Liver (tissue), 3 donors: ENCODE results near the gene GABRR1.

Experiments
- ATF3 ChIP-seq: IDR thresholded peaks from 2 replicates; pipeline ENCODE4 v1.6.1; 2016; ENCODE audit warnings: antibody characterized with exemption
- CTCF ChIP-seq: fragments of 150-350 bp; IDR thresholded peaks from 2 replicates; pipeline ENCODE4 v1.5.1; 2017; ENCODE audit warnings: improper control_type of control experiment, low read depth, low read length; ENCODE audit not compliant: missing input control
- EGR1 ChIP-seq, 2 donors: IDR thresholded peaks; 2 replicates each; pipeline ENCODE4 v1.6.1; 2016 to 2018; ENCODE audit warnings: antibody characterized with exemption in 2 of 2, low read depth in 2 of 2
- REST ChIP-seq: IDR thresholded peaks from 2 replicates; pipeline ENCODE4 v1.6.1; 2016; ENCODE audit warnings: antibody characterized with exemption, mild to moderate bottlenecking
- TAF1 ChIP-seq: conservative IDR thresholded peaks from 2 replicates; pipeline ENCODE4 v1.6.1; 2016; ENCODE audit warnings: antibody characterized with exemption, mild to moderate bottlenecking
- ZBTB33 ChIP-seq: IDR thresholded peaks from 2 replicates; pipeline ENCODE4 v1.6.1; 2016; ENCODE audit warnings: antibody characterized with exemption
- donor health status: healthy.
- donor health status: healthy.

DNA sequence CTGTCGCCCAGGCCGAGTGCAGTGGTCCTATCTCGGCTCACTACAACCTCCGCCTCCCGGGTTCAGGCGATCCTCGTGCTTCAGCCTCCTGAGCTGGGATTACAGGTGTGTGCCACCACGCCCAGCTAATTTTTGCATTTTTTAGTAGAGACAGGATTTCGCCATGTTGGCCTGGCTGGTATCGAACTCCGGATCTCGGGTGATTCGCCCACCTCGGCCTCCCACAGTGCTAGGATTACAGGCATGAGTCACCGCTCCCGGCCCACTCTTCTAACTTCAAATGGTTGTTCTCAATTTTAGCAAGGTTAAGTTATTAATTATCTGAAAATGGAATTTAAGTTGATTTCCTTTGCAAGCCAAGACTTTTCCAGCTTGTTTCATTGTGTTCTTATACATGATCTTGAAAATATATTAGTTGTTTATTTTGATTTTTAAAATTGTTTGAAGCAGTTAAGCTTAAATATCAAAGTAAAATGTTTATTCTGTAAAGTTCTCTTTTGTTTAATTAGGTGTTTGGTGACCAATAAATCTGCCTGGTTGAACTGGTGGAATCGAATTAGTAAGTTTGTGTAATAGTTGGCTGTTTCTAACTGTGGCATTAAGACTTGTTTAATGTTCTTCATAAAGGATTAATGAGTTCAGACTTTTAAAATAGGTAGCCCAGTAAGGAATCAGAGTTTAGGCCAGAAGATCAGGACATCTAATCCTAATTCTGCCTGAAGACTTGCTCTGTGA lies 69.0 kb downstream of the GABRR1 start:
- no peak for TF ChIP-seq CTCF
- no peak for TF ChIP-seq REST
- TF ChIP-seq EGR1 (IDR thresholded peaks at IDR 0.05; ENCODE audit: low read depth in 2 of 2): no peak
- TF ChIP-seq ZBTB33: no peak
- no peak for TF ChIP-seq ATF3
- no peak for TF ChIP-seq TAF1
